GM08714 (cell line): Measurements from ENCODE around the gene GRIFIN.

Experiments used
- H3K4me3 ChIP-seq: fragments of 200-500 bp; sonication (Bioruptor generic); 2 replicates; pipeline ENCODE4 v1.5.1; 2014; ENCODE audit warnings: mild to moderate bottlenecking, low read length, inconsistent platforms
- ZNF274 ChIP-seq: IDR thresholded peaks from 2 replicates; pipeline ENCODE4 v1.6.1; 2012; ENCODE audit warnings: mild to moderate bottlenecking, low read depth, low read length

The GRIFIN gene

DNA sequence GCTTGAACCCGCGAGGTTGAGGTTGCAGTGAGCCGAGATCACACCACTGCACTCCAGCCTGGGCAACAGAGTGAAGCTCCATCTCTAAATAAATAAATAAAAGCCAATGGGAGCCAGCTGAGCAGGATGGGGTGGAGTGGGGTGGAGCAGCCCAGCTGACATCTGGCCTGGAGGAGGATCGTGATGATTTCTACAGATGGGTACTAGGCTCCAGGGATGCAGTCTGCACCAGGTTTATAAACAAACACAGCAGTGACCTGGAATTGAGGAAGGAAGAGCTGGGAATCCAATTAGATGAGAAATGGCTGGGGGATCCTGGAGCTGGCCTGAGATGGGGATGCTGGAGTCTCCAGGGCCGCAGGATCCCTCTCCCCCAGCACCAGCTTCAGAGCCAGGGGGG lies 7.3 kb upstream of the GRIFIN start:
- no peak overlapping the region for H3K4me3 ChIP-seq
- TF ChIP-seq ZNF274, result no peak

DNA sequence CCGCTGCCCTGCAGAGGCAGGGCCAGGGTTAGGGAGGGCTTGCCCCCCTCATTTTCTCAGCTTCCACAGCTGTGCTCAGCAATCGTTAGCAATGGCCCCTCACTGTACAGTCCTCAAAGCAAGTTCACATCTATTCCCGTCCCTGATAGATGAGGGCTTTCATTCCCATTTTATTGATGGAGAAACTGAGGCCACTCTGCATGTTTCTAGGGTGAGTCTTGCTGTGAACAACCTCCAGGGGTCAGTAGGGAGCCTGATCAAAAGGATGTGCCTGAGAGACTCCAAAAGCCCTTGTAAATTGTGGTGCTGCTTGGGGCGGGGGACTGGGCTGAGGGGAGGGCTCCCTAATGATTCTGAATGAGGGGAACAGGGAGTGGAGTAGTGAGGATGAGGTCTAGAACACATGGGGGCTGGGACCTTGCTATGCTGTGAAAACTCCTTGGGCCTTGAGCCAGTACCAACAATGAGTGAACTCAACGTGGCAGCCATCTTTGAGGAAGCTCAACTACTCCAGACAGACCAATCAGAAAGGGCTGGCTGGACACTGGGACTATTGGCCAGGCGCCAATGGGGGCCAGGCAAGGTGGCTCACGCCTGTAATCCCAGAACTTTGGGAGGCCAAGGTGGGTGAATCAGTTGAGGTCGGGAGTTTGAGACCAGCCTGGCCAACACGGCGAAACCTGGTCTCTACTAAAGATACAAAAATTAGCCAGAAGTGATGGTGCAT lies 6.7 kb upstream of the GRIFIN start:
- H3K4me3 ChIP-seq, result no peak overlapping the region
- TF ChIP-seq ZNF274, result no peak

DNA sequence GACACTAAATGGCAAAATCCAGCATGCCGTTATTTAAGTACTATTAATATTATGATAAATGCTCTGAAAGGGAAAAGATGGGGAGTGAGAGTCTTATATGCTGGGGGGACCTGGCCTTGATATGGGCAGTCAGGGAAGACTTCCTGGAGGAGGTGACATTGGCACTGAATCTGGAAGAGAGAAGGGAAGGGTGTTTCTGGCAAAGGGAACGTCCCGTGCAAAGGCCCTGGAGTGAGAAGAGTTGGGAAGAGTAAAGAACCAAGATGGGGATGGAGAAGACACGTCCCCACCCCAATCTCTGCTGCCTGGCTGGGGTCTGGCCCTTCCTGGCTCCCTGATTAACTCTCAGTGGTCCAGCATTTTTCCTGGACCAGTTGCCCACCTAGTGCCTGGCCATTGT lies 5.0 kb upstream of the GRIFIN start:
- no peak for TF ChIP-seq ZNF274
- H3K4me3 ChIP-seq, result no peak overlapping the region

DNA sequence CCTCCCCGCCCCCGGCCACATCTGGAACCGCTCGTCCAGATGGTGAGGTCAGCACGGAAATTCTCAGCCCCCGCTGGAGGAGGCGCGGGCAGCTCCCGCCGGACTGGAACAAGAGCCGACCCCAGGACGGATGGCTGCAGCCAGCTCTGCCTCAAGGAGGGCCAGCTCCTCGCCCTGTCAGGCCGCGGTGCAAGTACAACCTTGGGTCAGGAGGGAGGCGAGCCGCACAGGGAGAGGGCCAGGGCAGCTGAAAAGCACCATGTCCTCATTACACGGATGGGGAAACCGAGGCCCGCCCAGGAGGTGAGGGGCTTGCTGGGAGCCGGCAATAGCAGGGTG lies 3.8 kb upstream of the GRIFIN start:
- H3K4me3 ChIP-seq, result no peak overlapping the region
- TF ChIP-seq ZNF274, result no peak

DNA sequence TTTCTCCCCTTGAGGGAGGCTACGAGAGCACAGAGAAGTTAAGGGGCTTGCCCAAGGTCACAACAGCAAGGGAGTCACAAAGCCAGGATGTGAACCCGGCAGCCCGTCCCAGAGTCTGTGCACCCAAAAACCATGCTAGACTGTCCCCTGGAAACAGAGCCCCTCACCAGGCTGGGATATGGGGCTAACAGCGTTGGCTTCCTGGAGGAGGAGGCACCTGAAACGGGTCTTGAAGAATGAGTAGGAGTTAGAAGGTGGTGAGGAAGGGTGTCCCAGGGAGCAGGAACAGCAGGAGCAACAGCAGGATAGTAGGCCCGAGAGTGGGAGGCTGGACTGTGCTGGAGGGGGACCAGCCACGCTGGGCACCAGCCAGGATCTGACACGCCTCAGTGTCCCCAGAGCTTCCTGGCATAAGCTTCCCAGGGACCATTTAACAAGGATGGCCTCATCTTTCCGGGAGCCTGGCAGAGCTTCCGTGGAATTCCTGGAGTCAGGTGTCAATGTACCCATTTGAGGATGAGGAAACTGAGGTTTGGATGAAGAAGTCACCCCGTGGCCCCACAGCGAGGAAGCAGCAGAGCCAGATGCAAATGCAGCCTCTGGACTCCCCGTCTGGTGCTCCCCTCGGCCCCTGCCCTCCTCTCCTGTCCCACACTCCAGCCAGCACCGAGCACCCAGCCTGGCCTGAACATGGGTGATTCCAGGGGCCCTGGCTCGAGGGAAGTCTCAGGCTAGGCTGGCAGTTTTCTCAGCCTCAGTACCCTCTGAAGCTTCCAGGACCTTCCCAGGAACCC lies 3.3 kb upstream of the GRIFIN start:
- H3K4me3 ChIP-seq, result no peak overlapping the region
- no peak for TF ChIP-seq ZNF274

DNA sequence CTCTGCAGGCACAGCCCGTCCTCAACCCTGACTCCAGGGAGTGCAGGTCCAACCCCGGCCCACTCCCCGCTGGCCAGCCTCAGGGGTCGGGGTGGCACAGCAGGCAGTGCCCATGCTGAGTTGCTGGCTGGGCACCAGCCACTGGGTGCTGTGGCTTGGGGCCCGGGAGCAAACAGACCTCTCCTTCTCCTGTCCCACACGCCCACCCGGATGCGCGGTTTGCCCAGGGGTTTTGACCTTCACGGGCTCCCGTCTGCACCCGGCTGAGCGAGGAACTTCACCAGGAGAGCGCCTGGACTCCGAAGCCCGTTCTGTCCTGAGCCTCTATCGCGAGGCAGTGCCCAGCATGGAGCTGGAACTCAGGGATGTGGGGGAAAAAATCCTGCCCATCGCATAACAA lies 2.6 kb upstream of the GRIFIN start:
- no peak overlapping the region for H3K4me3 ChIP-seq
- TF ChIP-seq ZNF274, result no peak

DNA sequence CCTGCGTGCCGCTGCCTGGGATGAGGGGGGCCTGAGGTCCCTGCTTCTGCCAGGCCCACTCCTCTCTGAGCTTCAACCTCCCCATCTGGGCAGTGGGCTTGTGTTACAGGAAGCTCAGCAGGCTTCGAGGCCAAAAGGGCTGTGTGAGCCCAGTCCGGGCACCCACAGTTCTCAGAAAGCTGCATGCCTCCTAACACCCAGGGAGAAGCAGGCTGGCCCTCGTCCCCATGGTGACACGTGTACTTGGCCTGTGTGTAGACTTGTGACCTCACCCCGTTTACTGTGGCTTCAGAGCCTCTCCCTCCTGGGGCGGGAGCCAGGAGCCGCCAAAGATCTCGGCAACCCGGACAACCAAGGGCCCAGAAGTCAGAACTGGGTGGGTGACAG lies 2.2 kb upstream of the GRIFIN start:
- no peak for TF ChIP-seq ZNF274

DNA sequence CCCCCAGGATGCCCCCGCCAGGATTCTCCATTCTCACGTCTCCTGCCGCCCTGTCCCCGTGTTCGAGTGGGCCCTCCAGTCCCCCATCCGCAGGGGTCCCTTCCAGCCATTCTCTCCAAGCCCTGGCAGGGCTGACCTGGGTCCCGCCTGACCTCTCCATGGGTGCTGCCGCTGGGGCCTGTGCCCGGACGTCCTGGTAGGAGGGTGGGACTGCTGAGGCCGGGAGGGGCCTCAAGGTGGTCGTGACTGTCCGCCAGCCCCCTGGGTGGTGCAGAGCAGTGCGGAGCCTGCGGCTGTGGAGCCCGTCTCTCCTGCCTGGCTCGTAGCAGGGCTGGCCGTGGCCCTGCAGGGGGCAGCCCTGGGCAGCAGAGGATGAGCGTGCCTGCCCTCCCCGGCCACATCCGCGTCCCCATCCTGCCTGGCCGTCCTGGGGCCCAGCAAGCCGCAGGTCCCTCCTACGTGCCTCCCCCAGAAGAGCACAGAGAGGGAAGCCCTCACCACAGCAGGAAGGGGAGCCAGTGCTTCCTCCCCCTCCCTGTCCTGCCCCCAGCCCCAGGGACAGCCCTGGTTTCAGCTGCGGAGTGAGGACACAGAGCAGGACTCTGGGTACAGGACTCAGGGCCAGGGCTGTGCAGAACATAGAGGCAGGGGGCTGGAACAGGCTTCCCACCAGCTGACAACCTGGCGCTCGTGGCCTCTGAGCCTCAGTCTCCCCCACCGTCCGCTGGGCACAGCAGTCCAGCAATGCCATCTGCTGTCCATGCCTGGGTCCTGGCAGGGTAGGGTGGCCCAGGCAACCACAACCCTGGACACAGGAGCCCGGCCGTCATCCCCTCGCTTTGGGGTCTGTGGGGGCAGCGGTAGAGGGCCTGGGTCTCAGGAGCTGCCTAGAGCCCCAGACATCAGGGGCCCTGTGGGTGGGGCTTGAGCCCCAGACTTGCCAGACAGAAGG lies 1.5 kb upstream of the GRIFIN start:
- no peak overlapping the region for H3K4me3 ChIP-seq
- TF ChIP-seq ZNF274, result no peak

More for the DNA sequence above, 2.2 kb upstream of the GRIFIN start:
- H3K4me3 ChIP-seq, result no peak overlapping the region

DNA sequence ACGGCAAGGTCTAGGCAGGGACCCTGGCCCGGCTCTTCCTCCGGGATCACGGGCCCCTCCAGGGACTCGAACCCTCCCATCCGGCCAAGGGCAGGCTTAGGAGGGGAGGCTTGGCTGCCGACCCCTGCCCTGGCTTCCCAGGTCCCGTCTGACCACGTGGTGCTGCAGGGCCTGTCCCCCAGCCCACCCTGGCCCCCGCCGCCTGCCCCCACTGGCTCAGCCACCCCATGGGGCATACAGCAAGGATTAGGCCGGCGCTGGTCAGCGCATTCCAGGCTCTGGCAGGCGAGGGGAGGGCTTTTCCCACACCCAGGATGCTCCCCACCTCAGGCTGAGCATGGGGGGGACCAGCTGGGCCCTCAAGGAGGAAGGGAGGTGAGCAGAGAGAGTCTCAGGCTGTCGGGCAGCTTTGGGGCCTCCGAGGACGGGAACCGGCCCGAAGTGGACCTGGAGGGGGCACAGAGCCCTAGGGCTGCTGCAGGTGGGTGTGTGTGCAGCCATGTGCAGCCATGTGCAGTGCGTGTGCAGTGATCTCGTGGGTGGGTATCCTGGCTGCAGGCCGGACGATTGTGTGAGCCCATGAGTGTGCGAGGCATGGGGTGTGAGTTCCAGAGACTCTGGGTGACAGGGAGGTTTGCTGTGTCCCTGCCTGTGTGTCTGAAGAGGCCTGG lies 713 bp upstream of the GRIFIN start:
- H3K4me3 ChIP-seq, result no peak overlapping the region
- TF ChIP-seq ZNF274, result no peak

DNA sequence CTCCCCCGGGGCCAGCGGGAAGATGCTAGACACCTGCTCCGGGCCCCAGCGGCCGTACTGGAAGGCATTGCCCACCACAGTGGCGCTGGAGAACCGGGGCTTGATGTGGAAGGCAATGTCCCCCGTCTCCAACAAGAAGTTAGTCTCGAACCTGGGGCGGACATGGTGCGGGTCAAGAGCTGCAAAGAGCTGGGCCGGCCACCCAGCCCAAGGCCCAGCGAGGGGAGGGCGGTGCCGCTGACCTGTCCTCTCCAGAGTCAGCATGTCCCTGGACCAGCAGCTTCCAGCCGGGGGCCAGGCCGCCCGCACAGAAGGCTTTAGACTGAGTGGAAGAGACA lies 551 bp downstream of the GRIFIN start:
- no peak for TF ChIP-seq ZNF274
- no peak overlapping the region for H3K4me3 ChIP-seq

DNA sequence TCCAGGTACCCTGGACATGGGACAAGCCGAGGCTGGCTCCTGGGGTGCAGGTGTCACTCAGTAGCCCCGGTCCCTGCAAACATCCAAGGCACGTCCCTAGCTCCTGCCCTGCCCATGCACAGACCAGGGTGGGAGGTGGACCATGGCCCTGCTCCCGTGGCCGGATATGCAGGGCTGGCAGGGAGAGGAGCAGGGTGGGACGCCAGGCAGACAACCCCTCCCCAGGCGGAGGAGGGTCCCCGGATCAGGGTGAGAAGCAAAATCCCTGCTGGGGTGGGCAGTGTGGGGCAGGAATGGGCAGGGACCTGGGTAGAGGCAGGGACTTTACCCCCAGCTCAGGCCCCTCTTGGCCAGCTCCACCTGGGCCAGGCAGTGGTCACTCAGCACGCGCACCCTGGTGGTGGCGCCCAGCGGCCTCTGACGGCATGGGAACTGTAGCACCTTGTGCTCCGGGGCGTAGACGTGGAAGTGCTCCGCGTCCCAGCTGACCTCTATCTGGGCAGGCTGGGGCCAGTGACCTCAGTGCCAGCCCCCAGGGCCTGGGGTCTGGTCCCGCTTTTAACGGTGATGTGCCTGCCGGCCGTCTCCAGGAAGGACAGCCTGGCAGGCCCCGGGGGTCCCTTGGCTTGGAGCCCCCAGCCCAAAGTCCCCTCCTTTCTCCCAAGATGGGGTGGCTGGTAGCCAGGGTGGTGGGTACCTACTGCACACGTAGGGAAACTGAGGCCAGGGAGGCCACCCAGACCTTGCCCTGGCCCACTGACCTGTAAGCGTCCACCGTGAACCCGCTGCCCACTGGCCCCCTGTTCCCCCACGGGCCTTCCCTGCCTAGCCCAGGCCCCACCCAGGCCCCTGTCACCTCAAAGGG lies 1.2 kb downstream of the GRIFIN start:
- no peak overlapping the region for H3K4me3 ChIP-seq
- no peak for TF ChIP-seq ZNF274

DNA sequence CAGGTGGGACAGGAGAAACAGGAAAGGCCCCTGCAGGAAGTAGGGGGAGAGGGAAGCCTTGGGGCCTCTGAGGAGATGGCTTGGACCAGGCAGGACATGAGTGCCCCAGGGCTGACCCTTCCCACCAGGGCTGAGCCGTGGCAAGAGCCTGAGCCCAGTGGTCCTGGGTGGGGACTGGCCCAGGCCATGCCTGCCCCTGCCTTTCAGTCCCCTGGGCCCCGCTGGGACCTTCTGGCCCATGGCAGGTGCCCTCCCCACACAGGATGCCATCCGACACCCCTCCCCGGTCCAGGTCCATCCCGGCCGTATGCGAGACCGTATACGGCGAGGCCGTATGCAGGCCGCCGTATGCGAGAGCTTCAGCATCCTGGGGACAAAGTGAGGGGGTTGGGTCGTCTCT lies 2.0 kb downstream of the GRIFIN start:
- no peak overlapping the region for H3K4me3 ChIP-seq
- no peak for TF ChIP-seq ZNF274

DNA sequence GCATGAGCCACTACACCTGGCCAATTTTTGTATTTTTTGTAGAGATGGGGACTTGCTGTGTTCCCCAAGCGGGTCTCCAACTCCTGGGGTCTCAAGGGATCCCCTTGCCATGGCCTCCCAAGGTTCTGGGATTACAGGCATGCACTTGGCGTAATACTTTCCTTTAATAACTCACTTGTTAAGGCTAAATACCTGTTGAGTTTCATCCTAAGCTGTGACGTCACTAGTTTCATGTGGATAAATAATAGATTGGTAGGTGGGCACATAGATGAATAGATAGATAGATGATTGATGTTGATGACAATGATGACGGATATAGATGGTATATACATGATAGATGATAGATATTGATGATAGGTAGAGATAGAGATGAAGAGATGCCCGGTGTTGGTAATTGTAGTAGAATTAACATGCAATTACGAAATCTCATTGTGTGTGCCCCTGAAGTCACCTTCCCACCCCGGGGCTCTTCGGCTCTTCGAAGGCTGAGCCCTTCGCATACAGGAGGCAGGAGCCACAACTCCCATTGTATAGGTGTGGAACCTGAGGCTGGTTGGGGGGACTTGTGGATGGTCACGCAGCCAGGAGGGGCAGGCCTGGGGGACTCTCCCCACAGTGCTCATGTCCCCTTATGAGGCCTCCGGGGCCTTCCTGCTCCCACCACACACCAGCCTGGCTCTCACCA lies 2.6 kb downstream of the GRIFIN start:
- H3K4me3 ChIP-seq, result no peak overlapping the region
- no peak for TF ChIP-seq ZNF274

DNA sequence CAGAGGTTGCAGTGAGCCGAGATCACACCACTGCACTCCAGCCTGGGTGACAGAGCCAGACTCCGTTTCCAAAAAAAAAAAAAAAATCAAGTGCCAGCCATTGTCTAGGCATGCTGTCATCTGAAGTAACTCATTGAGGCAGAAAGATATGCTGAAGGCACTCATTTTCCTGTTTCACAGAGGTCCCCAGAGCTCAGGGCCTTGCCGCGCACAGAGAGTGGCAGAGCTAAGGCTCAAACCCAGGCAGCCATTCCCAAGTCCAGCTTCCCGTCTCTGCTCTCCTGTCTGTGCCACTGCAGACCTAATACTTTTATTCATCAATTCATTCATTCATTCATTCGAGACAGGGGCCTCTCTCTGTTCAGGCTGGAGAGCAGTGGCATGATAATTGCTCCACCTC lies 3.5 kb downstream of the GRIFIN start:
- no peak for TF ChIP-seq ZNF274
- no peak overlapping the region for H3K4me3 ChIP-seq
